ENCODE results near the gene PLS3. TPM values are rescaled to one million over a fixed set of nuclear protein-coding genes. Genes with fewer than 3 reads are reported as not detected.

The PLS3 gene
- total and polyA plus RNA-seq, 2 of the 4 experiments (the other 2 are of a cell fraction): 158 to 252 TPM

DNA sequence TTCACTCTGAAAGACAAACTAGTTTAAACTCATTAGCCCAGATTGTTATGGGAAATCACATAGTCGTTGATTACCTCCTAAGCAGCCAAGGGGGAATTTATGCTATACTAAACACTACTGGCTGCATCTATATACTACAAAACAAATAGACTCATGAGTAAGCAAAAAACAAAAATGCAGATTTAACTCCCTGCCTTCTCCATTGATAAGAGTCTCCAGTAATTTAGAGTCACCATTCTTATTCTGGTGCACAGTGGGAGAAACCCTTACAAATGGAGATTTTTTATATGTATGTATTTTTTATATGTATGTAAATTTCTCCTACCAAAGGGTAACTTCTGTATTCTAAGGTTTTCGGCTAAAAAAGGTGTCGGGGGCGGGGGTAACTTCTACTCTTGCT, 126.6 kb downstream of the PLS3 start:
- ATAC-seq (ENCODE audit: low read depth): no peak
- H2BK5ac ChIP-seq (ENCODE audit: low read depth, low read length, poor library complexity, severe bottlenecking): no peak overlapping the region

More for the DNA sequence above, 126.6 kb downstream of the PLS3 start:
- no peaks in the 10 kb centered on the region for H3K4me1 ChIP-seq (ENCODE audit: control insufficient read depth, insufficient read depth, low read length)
- no peak overlapping the region for H2BK20ac ChIP-seq (ENCODE audit: low read depth, low read length)
- H4K91ac ChIP-seq (ENCODE audit: insufficient read depth, low read depth, low read length): no peak overlapping the region
- H3K9ac ChIP-seq (ENCODE audit: low read depth, low read length): no peak overlapping the region
- no peak overlapping the region for H3K18ac ChIP-seq (ENCODE audit: low read depth, low read length)
- H3K27ac ChIP-seq (ENCODE audit: insufficient read depth, low read length): no peak overlapping the region
- ChIA-PET POLR2A (ENCODE audit: unreplicated experiment) (no interaction called here), CTCF (no interaction called here)
- H3K56ac ChIP-seq (ENCODE audit: extremely low read depth, insufficient read depth, low read length): no peak overlapping the region
- BruUV-seq (replicated peaks): no TSS peak
- no peak overlapping the region for H3K4me2 ChIP-seq (ENCODE audit: low read depth, low read length)
- dilution Hi-C loops (cut with HindIII; ENCODE audit: low sequenced_read_pairs, unreplicated experiment): no loop called here
- no peak overlapping the region for H2BK15ac ChIP-seq (ENCODE audit: low read depth, low read length)
- H4K8ac ChIP-seq (ENCODE audit: low read depth in 2 of 2, low read length in 2 of 2): no peak overlapping the region
- H4K5ac ChIP-seq (ENCODE audit: low read depth, low read length): no peak overlapping the region
- no peak for DNase-seq
- no CpG with 5 or more reads among the region's 4 CpGs for WGBS, 2 experiments (ENCODE audit: extremely low coverage in 2 of 2, insufficient read length in 1 of 2)
- H3K79me1 ChIP-seq (ENCODE audit: low read depth in 1 of 2, low read length in 2 of 2): no peaks in the 10 kb centered on the region
- H2AK5ac ChIP-seq (ENCODE audit: low read depth, low read length): no peak overlapping the region
- H3K27me3 ChIP-seq (ENCODE audit: control insufficient read depth, insufficient read depth, low read length): peaks cover 12% of the 10 kb centered on the region
- no peak overlapping the region for H3K4ac ChIP-seq (ENCODE audit: low read depth, low read length)
- H3K23ac ChIP-seq (ENCODE audit: low read depth, low read length): no peak overlapping the region
- in situ Hi-C loops (cut with MboI; ENCODE audit: low sequenced_read_pairs): no loop called here
- no peak overlapping the region for H3K4me3 ChIP-seq (ENCODE audit: insufficient read depth, low read depth, low read length)
- no peaks in the 10 kb centered on the region for H3K9me3 ChIP-seq (ENCODE audit: control insufficient read depth, insufficient read depth, low read length)
- no peak overlapping the region for H2AFZ ChIP-seq (replicated peaks; ENCODE audit: low read length, poor library complexity)
- no peak overlapping the region for H2AK9ac ChIP-seq (replicated peaks; ENCODE audit: low read depth, low read length, poor library complexity)
- intact Hi-C loops (cut with micrococcal nuclease): no loop called here
- no peak overlapping the region for H2BK120ac ChIP-seq (ENCODE audit: low read depth, low read length)
- TF ChIP-seq, protein P1, sequence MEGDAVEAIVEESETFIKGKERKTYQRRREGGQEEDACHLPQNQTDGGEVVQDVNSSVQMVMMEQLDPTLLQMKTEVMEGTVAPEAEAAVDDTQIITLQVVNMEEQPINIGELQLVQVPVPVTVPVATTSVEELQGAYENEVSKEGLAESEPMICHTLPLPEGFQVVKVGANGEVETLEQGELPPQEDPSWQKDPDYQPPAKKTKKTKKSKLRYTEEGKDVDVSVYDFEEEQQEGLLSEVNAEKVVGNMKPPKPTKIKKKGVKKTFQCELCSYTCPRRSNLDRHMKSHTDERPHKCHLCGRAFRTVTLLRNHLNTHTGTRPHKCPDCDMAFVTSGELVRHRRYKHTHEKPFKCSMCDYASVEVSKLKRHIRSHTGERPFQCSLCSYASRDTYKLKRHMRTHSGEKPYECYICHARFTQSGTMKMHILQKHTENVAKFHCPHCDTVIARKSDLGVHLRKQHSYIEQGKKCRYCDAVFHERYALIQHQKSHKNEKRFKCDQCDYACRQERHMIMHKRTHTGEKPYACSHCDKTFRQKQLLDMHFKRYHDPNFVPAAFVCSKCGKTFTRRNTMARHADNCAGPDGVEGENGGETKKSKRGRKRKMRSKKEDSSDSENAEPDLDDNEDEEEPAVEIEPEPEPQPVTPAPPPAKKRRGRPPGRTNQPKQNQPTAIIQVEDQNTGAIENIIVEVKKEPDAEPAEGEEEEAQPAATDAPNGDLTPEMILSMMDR (conservative IDR thresholded peaks at IDR 0.05; ENCODE audit: low read depth, low read length): no peak
- TF ChIP-seq NFE2L2 (IDR thresholded peaks at IDR 0.05; ENCODE audit: low read depth, low read length) (no peak), FOS (IDR thresholded peaks at IDR 0.05; ENCODE audit: low read depth, low read length) (no peak), BHLHE40 (IDR thresholded peaks at IDR 0.05; ENCODE audit: low read depth, low read length) (no peak), MAFK (IDR thresholded peaks at IDR 0.05; ENCODE audit: low read depth, low read length) (no peak), CEBPB (IDR thresholded peaks at IDR 0.05; ENCODE audit: low read depth, low read length) (no peak), SMC3 (IDR thresholded peaks at IDR 0.05; ENCODE audit: low read depth, low read length) (no peak), RFX5 (IDR thresholded peaks at IDR 0.05; ENCODE audit: low read depth, low read length) (no peak), CHD1 (IDR thresholded peaks at IDR 0.05; ENCODE audit: low read depth, low read length) (no peak), MAZ (IDR thresholded peaks at IDR 0.05; ENCODE audit: borderline replicate concordance, low read depth, low read length) (no peak)
- no peak overlapping the region for H3K14ac ChIP-seq (replicated peaks; ENCODE audit: low read depth, low read length)
- H4K20me1 ChIP-seq (ENCODE audit: insufficient read depth, low read length): no peaks in the 10 kb centered on the region
- H3K36me3 ChIP-seq (ENCODE audit: control insufficient read depth, insufficient read depth, low read length): no peaks in the 10 kb centered on the region
- H3K9me1 ChIP-seq (ENCODE audit: insufficient read depth, low read length): no peaks in the 10 kb centered on the region

All from IMR-90 (cell line).